CD14-positive monocyte (primary cell): ENCODE data around the gene FRMD4A. TPM values are rescaled to one million over a fixed set of nuclear protein-coding genes. Genes with fewer than 3 reads are reported as not detected.

Experiments
- DNase-seq, 3 donors: peaks; one replicate each; pipeline ENCODE4 v3.0.0-alpha.2; 2011 to 2022
- H2AFZ ChIP-seq: 2 replicates; pipeline ENCODE4 v1.6.0; 2012; ENCODE audit warnings: mild to moderate bottlenecking, low read depth, low read length, inconsistent platforms; ENCODE audit not compliant: insufficient read depth, poor library complexity, severe bottlenecking
- H3K27ac ChIP-seq, 2 donors: 1 replicate in 1 of 2; 2 replicates in 1 of 2; pipeline ENCODE4 v1.5.1; 2012 to 2013; ENCODE audit warnings: low read length in 2 of 2, control low read depth in 1 of 2, inconsistent platforms in 1 of 2, low read depth in 1 of 2, mild to moderate bottlenecking in 1 of 2
- H3K27me3 ChIP-seq, 2 donors: one replicate each; pipeline versions ENCODE4 v1.6.0 to v1.6.1; 2011 to 2013; ENCODE audit warnings: low read length in 2 of 2; ENCODE audit not compliant: control insufficient read depth in 2 of 2, insufficient read depth in 2 of 2
- H3K36me3 ChIP-seq, 2 donors: replicated peaks in 1 of 2; 1 replicate in 1 of 2; 2 replicates in 1 of 2; pipeline versions ENCODE4 v1.5.1 to v1.6.1; 2012 to 2013; ENCODE audit warnings: low read length in 2 of 2, control low read depth in 1 of 2, inconsistent platforms in 1 of 2, mild to moderate bottlenecking in 1 of 2; ENCODE audit not compliant: insufficient read depth in 2 of 2, control insufficient read depth in 1 of 2
- H3K4me1 ChIP-seq, 2 donors: 1 replicate in 1 of 2; 2 replicates in 1 of 2; pipeline versions ENCODE4 v1.5.1 to v1.6.1; 2012 to 2013; ENCODE audit warnings: low read length in 2 of 2, control low read depth in 1 of 2, inconsistent platforms in 1 of 2, mild to moderate bottlenecking in 1 of 2, moderate library complexity in 1 of 2; ENCODE audit not compliant: insufficient read depth in 2 of 2, control insufficient read depth in 1 of 2
- H3K4me2 ChIP-seq: replicated peaks from 2 replicates; pipeline ENCODE3; 2012; ENCODE audit warnings: low read length, moderate library complexity, mild to moderate bottlenecking; ENCODE audit not compliant: poor library complexity, severe bottlenecking; ENCODE audit errors: extremely low read depth
- H3K4me3 ChIP-seq, 3 experiments: fragments of 200-600 bp in 1 of 3; sonication (generic) in 1 of 3; replicated peaks in 1 of 3; 1 replicate in 2 of 3; 2 replicates in 1 of 3; pipeline ENCODE4 v1.5.1; 2011 to 2013; ENCODE audit warnings: low read length in 3 of 3, mild to moderate bottlenecking in 3 of 3, control low read depth in 2 of 3, low read depth in 2 of 3, inconsistent platforms in 1 of 3, moderate library complexity in 1 of 3
- H3K79me2 ChIP-seq: 2 replicates; pipeline ENCODE4 v1.6.0; 2012; ENCODE audit warnings: mild to moderate bottlenecking, control low read depth, inconsistent platforms, low read length, moderate library complexity; ENCODE audit not compliant: insufficient read depth
- H3K9ac ChIP-seq: 2 replicates; pipeline ENCODE4 v1.6.0; 2017; ENCODE audit warnings: low read length, mild to moderate bottlenecking; ENCODE audit not compliant: insufficient read depth, poor library complexity, severe bottlenecking
- H3K9me3 ChIP-seq, 2 donors: replicated peaks in 1 of 2; 1 replicate in 1 of 2; 2 replicates in 1 of 2; pipeline versions ENCODE4 v1.5.1 to v1.6.1; 2012 to 2013; ENCODE audit warnings: low read length in 2 of 2, control low read depth in 1 of 2; ENCODE audit not compliant: control insufficient read depth in 1 of 2, insufficient read depth in 1 of 2
- H4K20me1 ChIP-seq: 2 replicates; pipeline ENCODE4 v1.6.0; 2012; ENCODE audit warnings: mild to moderate bottlenecking, low read length, control low read depth, moderate library complexity; ENCODE audit not compliant: insufficient read depth
- H3K27ac Mint-ChIP-seq, 7 donors: one replicate each; pipeline ENCODE4 v1.8.0; 2020; ENCODE audit warnings: mild to moderate bottlenecking in 7 of 7, mixed read lengths in 7 of 7, moderate library complexity in 6 of 7, inconsistent platforms in 2 of 7
- H3K27me3 Mint-ChIP-seq, 3 donors: one replicate each; pipeline ENCODE4 v1.8.0; 2021 to 2022; ENCODE audit warnings: low read depth in 3 of 3, mild to moderate bottlenecking in 3 of 3, mixed read lengths in 3 of 3, moderate library complexity in 3 of 3, inconsistent platforms in 1 of 3
- H3K36me3 Mint-ChIP-seq, 2 donors: one replicate each; pipeline ENCODE4 v1.8.0; 2020; ENCODE audit warnings: mixed read lengths in 2 of 2, inconsistent platforms in 1 of 2, mild to moderate bottlenecking in 1 of 2
- H3K4me1 Mint-ChIP-seq: one replicate; pipeline ENCODE4 v1.8.0; 2020; ENCODE audit warnings: mild to moderate bottlenecking, mixed read lengths
- H3K4me3 Mint-ChIP-seq, 2 donors: one replicate each; pipeline ENCODE4 v1.8.0; 2020; ENCODE audit warnings: mild to moderate bottlenecking in 2 of 2, mixed read lengths in 2 of 2, moderate library complexity in 1 of 2
- H3K9me3 Mint-ChIP-seq, 7 donors: one replicate each; pipeline ENCODE4 v1.8.0; 2020 to 2022; ENCODE audit warnings: mixed read lengths in 7 of 7, mild to moderate bottlenecking in 6 of 7, moderate library complexity in 6 of 7, inconsistent platforms in 2 of 7
- CTCF ChIP-seq: fragments of 200-600 bp; IDR thresholded peaks from one replicate; pipeline ENCODE4 v1.8.0; 2022; ENCODE audit warnings: antibody characterized with exemption, mild to moderate bottlenecking
- WGBS: methylation state at CpG from one replicate; pipeline ENCODE4 v1.1.5; 2013; ENCODE audit warnings: missing lambda C conversion rate; ENCODE audit not compliant: insufficient coverage; 5-methylcytosine and 5-hydroxymethylcytosine counted together
- intact Hi-C, 2 donors: fragments of 100-400 bp; cut with micrococcal nuclease; formaldehyde crosslinking; loops; one replicate each; pipeline versions ENCODE4 v1.15.0 to v1.15.1; 2023
- polyA plus RNA-seq, 3 donors: library from polyadenylated mRNA; depleted of rRNA in 1 of 3; unstranded in 2 of 3; stranded (reverse) in 1 of 3; fragments of 300-500 nt in 2 of 3; fragments of >200 nt in 1 of 3; fragmentation: Illumina TruSeq in 2 of 3; gene quantifications; 1 replicate in 2 of 3; 2 replicates in 1 of 3; pipeline ENCODE4 v1.2.3, GENCODE V29; 2012 to 2021

FRMD4A gene
- polyA plus RNA-seq, 3 donors: 0.12 TPM; not detected in 2

DNA sequence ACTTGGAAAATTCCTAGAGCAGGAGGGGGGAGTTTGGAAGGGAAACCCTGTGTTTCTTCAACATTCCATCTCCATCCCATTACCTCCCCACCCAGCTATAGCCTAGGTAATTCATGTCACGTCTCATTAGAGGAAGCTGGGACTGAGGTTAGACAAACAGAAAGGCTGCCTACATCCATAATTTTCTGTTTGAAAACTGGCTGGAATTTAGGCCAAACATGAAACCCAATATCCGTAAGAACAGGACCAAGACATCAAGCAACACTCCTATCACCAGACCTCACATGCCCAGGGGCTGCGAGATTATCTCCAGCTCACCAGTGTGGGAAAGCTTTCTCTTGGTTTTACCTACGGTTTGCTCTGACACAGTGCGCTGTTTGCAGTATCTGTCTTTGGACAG lies 316.3 kb downstream of the FRMD4A start:
- Mint-ChIP-seq H3K27me3 (peaks cover 13 to 23% (median 19%) of the 10 kb centered on the region in 3 donors), H3K9me3 (peaks cover 3 to 12% (median 8%) of the 10 kb centered on the region in 7 donors), H3K36me3 (no peaks in the 10 kb centered on the region), H3K27ac (no peak overlapping the region), H3K4me1 (peaks cover 14% of the 10 kb centered on the region), H3K4me3 (no peak overlapping the region)
- H2AFZ ChIP-seq: no peak overlapping the region
- no peak for TF ChIP-seq CTCF
- no peak for DNase-seq
- H3K36me3 ChIP-seq: no peaks in the 10 kb centered on the region
- 80% methylated on average over 2 of the region's 5 CpGs for WGBS
- peaks cover 0 to 3% of the 10 kb centered on the region in 2 donors for H3K9me3 ChIP-seq
- peaks cover 7 to 10% of the 10 kb centered on the region in 2 donors for H3K4me1 ChIP-seq
- H3K4me3 ChIP-seq: no peak overlapping the region
- H3K4me2 ChIP-seq: no peak overlapping the region
- no peaks in the 10 kb centered on the region for H4K20me1 ChIP-seq
- no peaks in the 10 kb centered on the region for H3K79me2 ChIP-seq
- H3K9ac ChIP-seq: no peak overlapping the region
- intact Hi-C loops: no loop called here
- H3K27ac ChIP-seq: no peak overlapping the region
- H3K27me3 ChIP-seq: peaks cover 5 to 20% of the 10 kb centered on the region in 2 donors

DNA sequence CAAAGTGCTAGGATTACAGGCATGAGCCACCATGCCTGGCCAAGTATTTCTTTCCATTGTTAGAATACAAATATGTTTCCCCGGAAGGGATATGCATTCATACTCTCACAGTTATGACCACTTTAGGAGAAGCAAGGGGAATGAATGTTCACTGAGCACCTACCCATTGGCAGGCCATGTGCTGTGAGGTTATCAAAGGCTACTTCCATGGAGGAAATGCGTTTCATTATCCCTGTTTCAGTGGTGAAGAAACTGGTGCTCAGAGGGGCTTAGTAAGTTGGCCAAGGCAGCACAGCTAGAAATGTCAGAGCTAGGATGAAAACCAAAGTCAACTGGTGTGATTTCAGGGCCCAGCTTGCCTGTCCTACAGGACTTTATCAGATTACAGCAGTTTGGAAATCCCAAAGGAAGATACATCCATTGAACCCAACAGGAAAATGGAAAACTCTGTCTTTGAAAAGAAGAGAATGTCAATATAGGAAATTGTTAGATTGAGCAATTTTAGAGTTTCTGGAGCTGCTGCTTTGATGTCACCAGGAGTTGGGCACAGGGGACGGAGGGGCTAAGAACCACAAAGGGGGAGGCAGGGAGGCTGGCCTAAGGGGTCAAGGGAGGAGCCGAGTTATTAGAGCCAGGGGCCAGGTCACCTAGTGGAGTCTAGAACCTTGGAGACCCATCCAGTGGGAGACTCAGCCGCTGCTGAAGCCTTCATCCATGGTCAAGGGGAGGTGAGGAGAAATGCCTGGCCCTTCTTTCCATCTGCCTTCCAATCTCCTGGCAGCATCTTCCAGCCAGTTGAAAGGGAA lies 319.8 kb downstream of the FRMD4A start:
- TF ChIP-seq CTCF: no peak
- intact Hi-C loops: no loop called here
- H3K36me3 ChIP-seq: no peaks in the 10 kb centered on the region
- H2AFZ ChIP-seq: no peak overlapping the region
- Mint-ChIP-seq H3K36me3 (no peaks in the 10 kb centered on the region), H3K9me3 (peaks cover 0 to 3% (median 0%) of the 10 kb centered on the region in 7 donors), H3K4me1 (peaks cover 8% of the 10 kb centered on the region), H3K27ac (no peak overlapping the region), H3K4me3 (peak overlapping the region in 1 of 2 donors; percentile 5), H3K27me3 (peaks cover 33 to 43% (median 41%) of the 10 kb centered on the region in 3 donors)
- no peaks in the 10 kb centered on the region for H3K79me2 ChIP-seq
- DNase-seq: no peak
- H3K4me2 ChIP-seq: no peak overlapping the region
- no peak overlapping the region for H3K9ac ChIP-seq
- no peak overlapping the region for H3K4me3 ChIP-seq
- H3K4me1 ChIP-seq: peaks cover 1 to 3% of the 10 kb centered on the region in 2 donors
- 70% methylated on average over 2 of the region's 5 CpGs for WGBS
- no peak overlapping the region for H3K27ac ChIP-seq
- H4K20me1 ChIP-seq: no peaks in the 10 kb centered on the region
- peaks cover 0 to 11% of the 10 kb centered on the region in 2 donors for H3K9me3 ChIP-seq
- H3K27me3 ChIP-seq: peaks cover 20 to 54% of the 10 kb centered on the region in 2 donors
